ENCODE results near the gene CTNNAL1.

CTNNAL1 gene

GRCh38 chr9:109026306-109026705 is 13.0 kb upstream of the CTNNAL1 start:
- DNase-seq, result no peak

GRCh38 chr9:109022873-109023272 is 9.6 kb upstream of the CTNNAL1 start:
- DNase-seq, result no peak

GRCh38 chr9:109020581-109021511 is 7.5 kb upstream of the CTNNAL1 start:
- no peak for DNase-seq

GRCh38 chr9:109020113-109020512 is 6.8 kb upstream of the CTNNAL1 start:
- DNase-seq, result no peak

GRCh38 chr9:109019420-109019819 is 6.1 kb upstream of the CTNNAL1 start:
- DNase-seq, result no peak

- DNase-seq, result no peak
Observed at GRCh38 chr9:109017493-109017892, 4.2 kb upstream of the CTNNAL1 start.

GRCh38 chr9:109017061-109017460 is 3.8 kb upstream of the CTNNAL1 start:
- no peak for DNase-seq

GRCh38 chr9:109016132-109016531 is 2.8 kb upstream of the CTNNAL1 start:
- DNase-seq, result no peak

GRCh38 chr9:109014608-109015280 is 1.4 kb upstream of the CTNNAL1 start:
- no peak for DNase-seq

- no peak for DNase-seq
Observed at GRCh38 chr9:109013679-109014607, 644 bp upstream of the CTNNAL1 start.

GRCh38 chr9:109012009-109012875 is 1.1 kb downstream of the CTNNAL1 start:
- DNase-seq, result peak; percentile 9

- DNase-seq, result no peak
Observed at GRCh38 chr9:109011231-109011671, 2.0 kb downstream of the CTNNAL1 start.

- DNase-seq, result no peak
Observed at GRCh38 chr9:109010746-109011145, 2.6 kb downstream of the CTNNAL1 start.

GRCh38 chr9:109005678-109006077 is 7.6 kb downstream of the CTNNAL1 start:
- DNase-seq, result no peak

GRCh38 chr9:109003116-109003515 is 10.2 kb downstream of the CTNNAL1 start:
- DNase-seq, result no peak

- no peak for DNase-seq
Observed at GRCh38 chr9:109002141-109002540, 11.2 kb downstream of the CTNNAL1 start.

- no peak for DNase-seq
Observed at GRCh38 chr9:109001275-109001676, 12.0 kb downstream of the CTNNAL1 start.

GRCh38 chr9:108997112-108997511 is 16.2 kb downstream of the CTNNAL1 start:
- no peak for DNase-seq

GRCh38 chr9:108996643-108997042 is 16.7 kb downstream of the CTNNAL1 start:
- no peak for DNase-seq

GRCh38 chr9:108994695-108995094 is 18.6 kb downstream of the CTNNAL1 start:
- DNase-seq, result no peak

- no peak for DNase-seq
Observed at GRCh38 chr9:108991479-108991878, 21.8 kb downstream of the CTNNAL1 start.

- DNase-seq, result no peak
Observed at GRCh38 chr9:108983885-108984284, 29.4 kb downstream of the CTNNAL1 start.

Data from NCI-H2171 (cell line).